Calu3 (cell line): ENCODE data around the gene CRTAC1. TPM values are rescaled to one million over a fixed set of nuclear protein-coding genes. Genes with fewer than 3 reads are reported as not detected.

Experiments
- BruUV-seq: library from RNA; stranded (reverse); fragments of 400-500 nt; replicated peaks from 2 replicates; lab custom pipeline; 2021; lab: Mats Ljungman, UMichigan
- CTCF ChIA-PET: fragments of 300-600 bp; sonication (Branson Sonifier 250); formaldehyde crosslinking; loops from one replicate; lab custom pipeline; 2022; ENCODE audit warnings: antibody characterized with exemption; lab: Charles Lee
- DNase-seq: peaks from one replicate; pipeline ENCODE4 v3.0.0; 2022
- H3K27ac Mint-ChIP-seq: one replicate; pipeline ENCODE4 v1.8.0; 2022; ENCODE audit warnings: mixed read lengths; ENCODE audit not compliant: unreplicated experiment
- H3K27me3 Mint-ChIP-seq: one replicate; pipeline ENCODE4 v1.8.0; 2022; ENCODE audit warnings: mixed read lengths; ENCODE audit not compliant: unreplicated experiment
- H3K36me3 Mint-ChIP-seq: one replicate; pipeline ENCODE4 v1.8.0; 2022; ENCODE audit warnings: mild to moderate bottlenecking, moderate library complexity, mixed read lengths; ENCODE audit not compliant: insufficient read depth, unreplicated experiment
- H3K4me1 Mint-ChIP-seq: one replicate; pipeline ENCODE4 v1.8.0; 2022; ENCODE audit warnings: mild to moderate bottlenecking, low read depth, mixed read lengths; ENCODE audit not compliant: unreplicated experiment
- H3K4me3 Mint-ChIP-seq: one replicate; pipeline ENCODE4 v1.8.0; 2022; ENCODE audit warnings: mild to moderate bottlenecking, low read depth, moderate library complexity, mixed read lengths; ENCODE audit not compliant: unreplicated experiment
- H3K9me3 Mint-ChIP-seq: one replicate; pipeline ENCODE4 v1.8.0; 2022; ENCODE audit warnings: low read depth, mixed read lengths; ENCODE audit not compliant: unreplicated experiment
- intact Hi-C: fragments of 100-400 bp; cut with micrococcal nuclease; formaldehyde crosslinking; loops from one replicate; pipeline ENCODE4 v1.10.0; 2022; ENCODE audit not compliant: unreplicated experiment
- total RNA-seq: library from RNA; stranded (reverse); gene quantifications from 2 replicates; pipeline ENCODE4 v1.2.3, GENCODE V29; 2022
- TF ChIP-seq, protein P1 (sequence below): fragments of 200-600 bp; IDR thresholded peaks from one replicate; pipeline ENCODE4 v1.8.0; 2022; ENCODE audit warnings: antibody characterized with exemption; ENCODE audit not compliant: unreplicated experiment

CRTAC1 gene
- total RNA-seq, 1 experiment from 2014 or later, result not detected

DNA sequence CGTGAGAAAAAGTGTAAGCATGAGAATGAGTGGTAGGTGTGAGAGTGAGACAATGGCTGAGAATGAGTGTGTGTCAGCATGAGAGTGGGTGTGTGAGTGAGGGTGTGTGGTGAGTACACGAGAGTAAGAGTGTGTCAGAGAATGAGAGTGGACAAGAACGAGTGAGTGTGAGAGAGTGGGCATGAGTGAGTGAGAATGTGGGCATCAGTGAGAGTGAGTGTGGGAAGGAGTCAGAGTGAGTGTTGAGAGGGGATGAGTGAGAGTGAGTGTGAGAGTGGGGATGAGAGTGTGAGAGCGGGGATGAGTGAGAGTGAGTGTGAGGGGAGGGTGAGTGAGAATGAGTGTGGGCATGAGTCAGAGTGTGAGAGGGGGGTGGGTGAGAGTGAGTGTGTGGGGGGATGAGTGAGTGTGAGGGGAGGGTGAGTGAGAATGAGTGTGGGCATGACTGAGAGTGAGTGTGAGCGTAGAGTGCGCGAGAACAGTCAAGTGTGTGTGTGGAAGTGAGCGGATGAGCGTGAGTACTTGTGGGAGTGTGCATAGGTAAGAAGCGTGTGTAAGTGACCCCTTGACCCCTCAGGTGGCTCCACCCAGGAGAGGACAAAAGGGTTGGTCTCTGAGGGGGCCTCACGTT, 105.0 kb downstream of the CRTAC1 start:
- Mint-ChIP-seq H3K36me3 (no peaks in the 10 kb centered on the region), H3K27ac (no peak overlapping the region), H3K9me3 (no peaks in the 10 kb centered on the region), H3K4me1 (peaks cover 15% of the 10 kb centered on the region), H3K27me3 (peaks cover 66% of the 10 kb centered on the region), H3K4me3 (no peak overlapping the region)
- intact Hi-C loops, result no loop called here
- DNase-seq, result no peak
- no TSS peak for BruUV-seq
- TF ChIP-seq, protein P1, sequence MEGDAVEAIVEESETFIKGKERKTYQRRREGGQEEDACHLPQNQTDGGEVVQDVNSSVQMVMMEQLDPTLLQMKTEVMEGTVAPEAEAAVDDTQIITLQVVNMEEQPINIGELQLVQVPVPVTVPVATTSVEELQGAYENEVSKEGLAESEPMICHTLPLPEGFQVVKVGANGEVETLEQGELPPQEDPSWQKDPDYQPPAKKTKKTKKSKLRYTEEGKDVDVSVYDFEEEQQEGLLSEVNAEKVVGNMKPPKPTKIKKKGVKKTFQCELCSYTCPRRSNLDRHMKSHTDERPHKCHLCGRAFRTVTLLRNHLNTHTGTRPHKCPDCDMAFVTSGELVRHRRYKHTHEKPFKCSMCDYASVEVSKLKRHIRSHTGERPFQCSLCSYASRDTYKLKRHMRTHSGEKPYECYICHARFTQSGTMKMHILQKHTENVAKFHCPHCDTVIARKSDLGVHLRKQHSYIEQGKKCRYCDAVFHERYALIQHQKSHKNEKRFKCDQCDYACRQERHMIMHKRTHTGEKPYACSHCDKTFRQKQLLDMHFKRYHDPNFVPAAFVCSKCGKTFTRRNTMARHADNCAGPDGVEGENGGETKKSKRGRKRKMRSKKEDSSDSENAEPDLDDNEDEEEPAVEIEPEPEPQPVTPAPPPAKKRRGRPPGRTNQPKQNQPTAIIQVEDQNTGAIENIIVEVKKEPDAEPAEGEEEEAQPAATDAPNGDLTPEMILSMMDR, result no peak
- CTCF ChIA-PET, result no interaction called here

DNA sequence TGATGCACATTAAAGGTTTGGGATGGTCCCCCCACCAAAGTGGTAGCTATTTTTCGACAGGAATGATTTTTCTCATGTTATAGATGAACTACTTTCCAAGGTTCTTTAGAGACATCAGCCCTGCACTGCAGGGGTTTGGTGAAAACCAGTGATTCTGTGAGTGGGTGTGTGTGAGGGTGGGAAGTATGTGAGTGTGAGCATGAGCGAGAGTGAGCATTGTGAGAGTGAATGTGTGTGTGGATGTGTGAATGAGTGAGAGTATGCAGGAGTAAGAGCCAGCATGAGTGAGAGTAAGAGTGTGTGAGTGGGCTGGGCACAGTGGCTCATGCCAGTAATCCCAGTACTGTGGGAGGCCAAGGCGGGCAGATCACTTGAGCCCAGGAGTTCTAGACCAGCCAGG, 105.7 kb downstream of the CRTAC1 start:
- DNase-seq, result no peak
- no peak overlapping the region for H3K27ac Mint-ChIP-seq
- CTCF ChIA-PET, result interaction anchor here (1.6 kb wide), 1 partner anchor 10 kb away, joined by 3 read pairs; no protein-coding TSS in a partner anchor
- TF ChIP-seq, protein P1, result no peak
- BruUV-seq, result no TSS peak
- H3K4me3 Mint-ChIP-seq, result no peak overlapping the region
- peaks cover 59% of the 10 kb centered on the region for H3K27me3 Mint-ChIP-seq
- H3K9me3 Mint-ChIP-seq, result no peaks in the 10 kb centered on the region
- H3K4me1 Mint-ChIP-seq, result peaks cover 16% of the 10 kb centered on the region
- no peaks in the 10 kb centered on the region for H3K36me3 Mint-ChIP-seq
- intact Hi-C loops, result no loop called here

DNA sequence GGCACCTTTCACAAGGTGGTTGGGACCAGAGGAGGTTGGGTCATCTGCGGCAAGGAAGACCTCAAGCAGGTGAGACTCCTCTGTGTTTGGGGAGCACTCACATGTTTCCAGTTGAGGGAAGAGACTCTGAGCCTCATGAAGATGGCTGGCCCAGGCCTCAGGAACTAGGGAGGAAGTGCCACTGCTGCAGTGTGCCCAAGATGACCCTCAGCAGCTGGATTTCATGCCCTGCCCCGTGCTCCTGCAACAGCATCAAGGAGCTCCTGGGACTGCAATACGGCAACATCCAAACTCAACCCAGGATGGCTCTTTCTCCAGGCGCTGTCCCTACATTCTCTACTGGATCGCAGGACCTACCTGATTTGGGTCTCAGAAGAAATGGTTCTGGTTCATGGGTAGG, 106.9 kb downstream of the CRTAC1 start:
- CTCF ChIA-PET, result interaction anchor here (1.6 kb wide), 1 partner anchor 9 kb away, joined by 3 read pairs; no protein-coding TSS in a partner anchor
- Mint-ChIP-seq H3K4me3 (no peak overlapping the region), H3K36me3 (no peaks in the 10 kb centered on the region), H3K27ac (no peak overlapping the region), H3K9me3 (no peaks in the 10 kb centered on the region), H3K27me3 (peaks cover 59% of the 10 kb centered on the region), H3K4me1 (peaks cover 24% of the 10 kb centered on the region)
- intact Hi-C loops, result no loop called here
- DNase-seq, result no peak
- no TSS peak for BruUV-seq
- TF ChIP-seq, protein P1, result no peak

DNA sequence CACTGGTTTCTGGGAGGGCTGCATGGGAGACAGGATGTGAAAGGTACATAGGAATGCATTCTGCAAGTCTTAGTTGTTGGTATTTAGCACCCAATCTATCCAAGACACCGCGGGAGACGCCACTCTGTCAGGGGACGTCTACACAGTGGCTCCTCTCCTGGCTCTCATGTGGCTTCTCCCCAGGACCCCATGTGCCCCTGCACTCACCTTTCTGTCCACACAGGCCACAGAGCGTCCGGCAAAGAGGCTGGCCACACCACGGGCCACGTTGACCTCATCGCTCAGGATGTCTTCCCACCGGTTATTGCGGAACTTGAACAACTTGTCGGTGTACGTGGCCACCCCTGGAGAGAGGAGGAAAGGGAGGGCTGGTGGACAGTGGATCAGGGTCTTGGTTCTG, 107.4 kb downstream of the CRTAC1 start:
- H3K4me1 Mint-ChIP-seq, result peaks cover 24% of the 10 kb centered on the region
- TF ChIP-seq, protein P1, result no peak
- BruUV-seq, result no TSS peak
- no peak overlapping the region for H3K27ac Mint-ChIP-seq
- H3K9me3 Mint-ChIP-seq, result no peaks in the 10 kb centered on the region
- intact Hi-C loops, result no loop called here
- no peak overlapping the region for H3K4me3 Mint-ChIP-seq
- CTCF ChIA-PET, result interaction anchor here (1.6 kb wide), 1 partner anchor 8 kb away, joined by 3 read pairs; no protein-coding TSS in a partner anchor
- DNase-seq, result no peak
- H3K36me3 Mint-ChIP-seq, result no peaks in the 10 kb centered on the region
- peaks cover 59% of the 10 kb centered on the region for H3K27me3 Mint-ChIP-seq
